Stomach smooth muscle (tissue), 2 donors: Measurements from ENCODE around the gene CEP112.

ENCODE experiments used
- H3K27ac ChIP-seq: one replicate; pipeline ENCODE4 v1.7.0; 2013; ENCODE audit warnings: mild to moderate bottlenecking, low read length, inconsistent platforms
- H3K27me3 ChIP-seq, 2 donors: one replicate each; pipeline ENCODE4 v1.7.0; 2013; ENCODE audit warnings: low read length in 2 of 2; ENCODE audit not compliant: insufficient read depth in 2 of 2, control insufficient read depth in 1 of 2
- H3K36me3 ChIP-seq, 2 donors: one replicate each; pipeline ENCODE4 v1.7.0; 2013; ENCODE audit warnings: low read length in 2 of 2; ENCODE audit not compliant: control insufficient read depth in 2 of 2, insufficient read depth in 2 of 2
- H3K4me1 ChIP-seq: one replicate; pipeline ENCODE4 v1.7.0; 2013; ENCODE audit warnings: low read length; ENCODE audit not compliant: control insufficient read depth, insufficient read depth
- H3K4me3 ChIP-seq, 2 donors: one replicate each; pipeline ENCODE4 v1.7.0; 2013; ENCODE audit warnings: low read length in 2 of 2
- H3K9ac ChIP-seq, 2 donors: one replicate each; pipeline ENCODE4 v1.7.0; 2013; ENCODE audit warnings: low read length in 2 of 2, mild to moderate bottlenecking in 1 of 2
- H3K9me3 ChIP-seq, 2 donors: one replicate each; pipeline ENCODE4 v1.7.0; 2013; ENCODE audit warnings: low read length in 2 of 2; ENCODE audit not compliant: control insufficient read depth in 2 of 2
- donor health status: healthy.
- donor health status: Pancreatic carcinoma.

CEP112 gene

DNA sequence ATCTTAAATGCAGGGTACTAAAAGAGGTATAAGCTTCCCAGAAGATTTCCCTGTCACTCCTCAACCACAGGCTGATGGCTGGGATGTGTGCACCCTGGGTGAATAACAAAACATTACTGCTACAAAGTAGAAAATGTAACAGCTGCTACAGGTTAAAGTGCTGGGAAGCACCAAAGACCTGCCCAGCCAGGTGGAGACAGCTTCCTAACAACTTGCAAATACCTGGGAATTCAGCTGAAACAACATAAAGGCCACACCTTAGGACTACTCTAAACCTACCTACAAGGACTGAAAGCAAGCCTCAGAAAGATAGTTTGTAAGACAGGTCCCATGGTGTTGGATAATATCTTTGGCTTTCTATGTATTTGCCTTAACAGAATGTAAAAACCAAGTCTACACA, 118.5 kb downstream of the CEP112 start:
- Histone ChIP-seq H3K9ac (no peak overlapping the region), H3K4me1 (no peaks in the 10 kb centered on the region), H3K4me3 (no peak overlapping the region)

DNA sequence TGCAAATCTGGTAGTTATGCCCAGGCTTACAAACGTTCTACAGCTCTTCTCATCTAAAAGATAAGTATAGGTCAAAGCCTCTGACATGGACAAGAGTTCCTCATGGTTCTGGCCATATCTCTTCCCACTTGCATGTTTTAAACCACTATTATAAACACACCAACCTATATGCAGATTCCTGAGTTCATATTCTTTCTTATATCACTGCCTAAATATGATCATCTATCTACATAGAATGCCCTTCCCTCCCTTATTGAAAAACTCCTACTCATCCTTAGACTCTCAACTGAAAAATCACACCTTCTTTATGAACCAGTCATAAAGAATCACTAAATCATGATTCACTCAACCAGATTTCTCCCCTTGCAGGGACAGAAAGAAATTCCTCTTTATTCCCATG, 128.2 kb downstream of the CEP112 start:
- no peak overlapping the region for H3K27ac ChIP-seq
- H3K9ac ChIP-seq = no peak overlapping the region

More for the DNA sequence above, 118.5 kb downstream of the CEP112 start:
- no peak overlapping the region for H3K27ac ChIP-seq
- no peaks in the 10 kb centered on the region for H3K27me3 ChIP-seq
- H3K9me3 ChIP-seq = no peaks in the 10 kb centered on the region
- no peaks in the 10 kb centered on the region for H3K36me3 ChIP-seq

GRCh38 chr17:66056148-66056547, 135.8 kb downstream of the CEP112 start:
- Histone ChIP-seq H3K27ac (no peak overlapping the region), H3K36me3 (peaks cover 3 to 14% of the 10 kb centered on the region in 2 donors), H3K9me3 (no peaks in the 10 kb centered on the region), H3K4me3 (no peak overlapping the region), H3K4me1 (no peaks in the 10 kb centered on the region), H3K27me3 (no peaks in the 10 kb centered on the region), H3K9ac (no peak overlapping the region)

More for the DNA sequence above, 128.2 kb downstream of the CEP112 start:
- peaks cover 0 to 6% of the 10 kb centered on the region in 2 donors for H3K36me3 ChIP-seq
- no peaks in the 10 kb centered on the region for H3K4me1 ChIP-seq
- H3K4me3 ChIP-seq = no peak overlapping the region
- H3K9me3 ChIP-seq = no peaks in the 10 kb centered on the region
- H3K27me3 ChIP-seq = no peaks in the 10 kb centered on the region

DNA sequence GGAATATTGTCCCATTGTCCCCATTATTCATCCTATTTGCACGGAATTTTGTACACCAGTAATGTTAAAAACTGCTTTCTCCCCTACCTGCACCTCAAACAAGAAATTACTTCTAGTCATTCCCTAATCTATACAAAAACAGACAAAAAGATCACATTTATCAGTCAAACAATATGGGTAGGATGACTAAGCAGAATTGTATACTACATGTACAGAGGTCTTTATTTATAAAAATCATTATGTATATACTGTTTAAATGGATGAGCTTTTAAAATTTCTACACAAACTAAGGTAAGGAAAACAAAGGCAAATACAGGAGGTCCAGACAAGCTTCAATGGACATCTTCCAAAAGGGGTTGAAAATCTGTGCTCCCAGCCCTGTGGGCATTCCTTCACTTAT, 137.7 kb downstream of the CEP112 start:
- Histone ChIP-seq H3K4me3 (no peak overlapping the region), H3K36me3 (peaks cover 3 to 12% of the 10 kb centered on the region in 2 donors), H3K4me1 (no peaks in the 10 kb centered on the region), H3K9me3 (no peaks in the 10 kb centered on the region), H3K27me3 (no peaks in the 10 kb centered on the region), H3K9ac (no peak overlapping the region), H3K27ac (no peak overlapping the region)

DNA sequence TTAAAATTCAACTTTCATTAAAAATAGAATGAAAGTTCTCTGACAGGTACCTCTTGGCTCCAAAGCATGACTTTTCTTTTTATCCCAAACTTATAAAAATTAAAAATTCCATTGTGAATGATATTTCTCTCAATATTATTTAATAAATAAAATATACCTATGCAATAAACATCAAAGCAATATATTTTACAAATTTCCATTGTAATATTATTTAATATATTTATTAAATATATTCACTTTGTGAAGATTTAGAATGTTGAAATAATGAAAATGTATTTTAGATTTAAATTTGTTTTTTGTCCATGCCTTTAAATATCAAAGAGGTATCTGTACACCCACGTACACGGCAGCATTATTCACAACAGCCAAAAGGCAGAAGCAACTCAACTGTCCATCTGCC, 147.8 kb downstream of the CEP112 start:
- Histone ChIP-seq H3K36me3 (no peaks in the 10 kb centered on the region), H3K9ac (no peak overlapping the region), H3K9me3 (no peaks in the 10 kb centered on the region), H3K27me3 (no peaks in the 10 kb centered on the region), H3K27ac (no peak overlapping the region), H3K4me1 (no peaks in the 10 kb centered on the region), H3K4me3 (no peak overlapping the region)

GRCh38 chr17:66043419-66043818, 148.5 kb downstream of the CEP112 start:
- Histone ChIP-seq H3K4me3 (no peak overlapping the region), H3K27ac (no peak overlapping the region), H3K4me1 (no peaks in the 10 kb centered on the region), H3K9me3 (no peaks in the 10 kb centered on the region), H3K36me3 (no peaks in the 10 kb centered on the region), H3K27me3 (no peaks in the 10 kb centered on the region), H3K9ac (no peak overlapping the region)

DNA sequence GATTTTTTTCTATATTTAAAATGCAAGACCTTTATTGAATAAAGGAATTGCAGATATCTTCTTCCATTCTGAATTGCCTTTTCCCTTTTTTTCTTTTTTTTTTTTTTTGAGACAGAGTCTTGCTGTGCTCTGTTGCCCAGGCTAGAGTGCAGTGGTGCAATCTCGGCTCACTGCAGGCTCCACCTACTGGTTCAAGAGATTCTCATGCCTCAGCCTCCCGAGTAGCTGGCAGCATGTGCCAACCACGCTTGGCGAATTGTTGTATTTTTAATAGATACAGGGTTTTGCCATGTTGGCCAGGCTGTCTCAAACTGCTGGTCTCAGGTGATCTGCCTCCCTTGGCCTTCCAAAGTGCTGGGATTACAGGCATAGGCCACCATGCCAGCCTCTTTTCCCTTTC, 151.5 kb downstream of the CEP112 start:
- Histone ChIP-seq H3K9me3 (no peaks in the 10 kb centered on the region), H3K27me3 (no peaks in the 10 kb centered on the region), H3K36me3 (peaks cover 0 to 4% of the 10 kb centered on the region in 2 donors)

GRCh38 chr17:66038125-66038524, 153.8 kb downstream of the CEP112 start:
- no peaks in the 10 kb centered on the region for H3K4me1 ChIP-seq
- no peak overlapping the region for H3K9ac ChIP-seq
- H3K27ac ChIP-seq = no peak overlapping the region
- H3K4me3 ChIP-seq = no peak overlapping the region
- no peaks in the 10 kb centered on the region for H3K9me3 ChIP-seq
- no peaks in the 10 kb centered on the region for H3K27me3 ChIP-seq
- peaks cover 0 to 4% of the 10 kb centered on the region in 2 donors for H3K36me3 ChIP-seq

More for the DNA sequence above, 151.5 kb downstream of the CEP112 start:
- Histone ChIP-seq H3K4me1 (no peaks in the 10 kb centered on the region), H3K4me3 (no peak overlapping the region), H3K27ac (no peak overlapping the region), H3K9ac (no peak overlapping the region)

- Histone ChIP-seq H3K9me3 (no peaks in the 10 kb centered on the region), H3K4me3 (no peak overlapping the region), H3K36me3 (peaks cover 0 to 4% of the 10 kb centered on the region in 2 donors), H3K9ac (no peak overlapping the region), H3K4me1 (no peaks in the 10 kb centered on the region), H3K27ac (no peak overlapping the region), H3K27me3 (no peaks in the 10 kb centered on the region)
These were observed 154.7 kb downstream of the CEP112 start for GRCh38 chr17:66037221-66037620.

DNA sequence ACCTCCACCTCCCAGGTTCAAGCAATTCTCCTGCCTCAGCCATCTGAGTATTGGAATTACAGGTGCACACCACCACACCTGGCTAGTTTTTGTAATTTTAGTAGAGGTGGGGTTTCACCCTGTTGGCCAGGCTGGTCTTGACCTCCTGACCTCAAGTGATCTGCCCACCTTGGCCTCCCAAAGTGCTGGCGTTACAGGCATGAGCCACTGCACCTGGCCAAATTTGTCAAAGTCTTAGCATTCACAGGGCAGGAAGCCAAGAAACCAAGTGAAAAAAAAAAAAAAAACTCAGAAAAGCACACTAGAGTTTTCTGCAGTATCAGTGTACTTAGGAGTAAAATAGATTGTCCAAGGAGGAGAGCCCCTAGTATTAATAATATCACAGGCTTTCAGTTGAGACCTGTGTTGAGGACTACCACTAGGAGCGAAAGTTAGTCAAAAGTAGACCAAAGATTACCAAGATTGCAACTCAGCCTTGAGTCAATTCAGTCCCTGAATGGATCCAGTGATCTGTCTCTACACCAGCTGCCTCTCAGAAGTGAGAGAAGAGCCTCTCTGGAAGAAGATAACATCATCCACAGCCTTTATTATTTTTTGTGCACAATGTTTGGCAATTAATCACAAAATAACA, 159.7 kb downstream of the CEP112 start:
- H3K36me3 ChIP-seq = peaks cover 0 to 4% of the 10 kb centered on the region in 2 donors
- H3K9ac ChIP-seq = no peak overlapping the region
- no peaks in the 10 kb centered on the region for H3K27me3 ChIP-seq
- no peaks in the 10 kb centered on the region for H3K9me3 ChIP-seq
- H3K4me3 ChIP-seq = no peak overlapping the region
- H3K27ac ChIP-seq = no peak overlapping the region
- H3K4me1 ChIP-seq = no peaks in the 10 kb centered on the region

- Histone ChIP-seq H3K36me3 (peaks cover 0 to 2% of the 10 kb centered on the region in 2 donors), H3K27me3 (no peaks in the 10 kb centered on the region), H3K4me3 (no peak overlapping the region), H3K27ac (no peak overlapping the region), H3K9me3 (peaks cover 0 to 11% of the 10 kb centered on the region in 2 donors), H3K9ac (no peak overlapping the region), H3K4me1 (no peaks in the 10 kb centered on the region)
These were observed 166.4 kb downstream of the CEP112 start for GRCh38 chr17:66025551-66025950.
